Gastrocnemius medialis (tissue), 4 donors: ENCODE measurements around the gene DBF4B.

Experiments used
- CTCF ChIP-seq, 5 experiments: fragments of 450-650 bp in 3 of 5; fragments of 200-600 bp in 2 of 5; sonication (generic) in 2 of 5; IDR thresholded peaks in 4 of 5; conservative IDR thresholded peaks in 1 of 5; 1 replicate in 4 of 5; 2 replicates in 1 of 5; pipeline ENCODE4 v1.5.1; 2016 to 2019; ENCODE audit warnings: antibody characterized with exemption in 5 of 5, mild to moderate bottlenecking in 3 of 5, moderate library complexity in 3 of 5
- POLR2A ChIP-seq, 2 donors: fragments of 450-650 bp; IDR thresholded peaks; one replicate each; pipeline ENCODE4 v1.6.1; 2017; ENCODE audit warnings: antibody characterized with exemption in 2 of 2, mild to moderate bottlenecking in 2 of 2, moderate library complexity in 2 of 2

DNA sequence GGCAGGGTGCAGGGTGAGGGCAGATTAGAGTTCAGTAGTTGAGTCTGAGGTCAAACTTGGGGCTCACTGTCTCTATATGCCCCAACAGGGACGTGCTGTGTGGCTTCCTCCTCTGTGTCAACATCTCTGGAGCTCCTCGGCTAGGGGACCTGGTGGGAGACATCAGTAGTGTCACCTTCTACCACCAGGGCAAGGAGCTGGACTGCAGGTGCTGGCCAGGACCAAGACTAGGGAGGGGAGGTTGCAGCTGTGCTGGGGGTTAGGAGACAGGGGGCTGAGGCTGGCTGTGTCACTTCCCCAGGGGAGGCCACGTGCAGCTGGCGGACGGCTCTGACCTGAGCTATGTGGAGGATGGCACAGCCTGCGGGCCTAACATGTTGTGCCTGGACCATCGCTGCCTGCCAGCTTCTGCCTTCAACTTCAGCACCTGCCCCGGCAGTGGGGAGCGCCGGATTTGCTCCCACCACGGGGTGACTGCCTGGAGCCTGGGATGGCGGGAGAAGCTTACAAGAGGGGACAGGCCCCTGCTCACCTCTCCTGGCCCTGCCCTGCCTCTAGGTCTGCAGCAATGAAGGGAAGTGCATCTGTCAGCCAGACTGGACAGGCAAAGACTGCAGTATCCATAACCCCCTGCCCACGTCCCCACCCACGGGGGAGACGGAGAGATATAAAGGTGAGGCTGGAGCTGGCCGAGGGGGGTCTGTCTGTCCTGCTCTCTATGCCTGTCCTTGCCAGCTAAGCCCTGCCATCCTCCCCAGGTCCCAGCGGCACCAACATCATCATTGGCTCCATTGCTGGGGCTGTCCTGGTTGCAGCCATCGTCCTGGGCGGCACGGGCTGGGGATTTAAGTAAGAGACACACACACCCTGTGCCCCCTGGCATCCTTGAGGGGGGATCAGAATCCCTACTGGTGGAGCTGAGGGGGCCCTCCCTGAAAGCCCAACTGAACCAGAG, 69.2 kb downstream of the DBF4B start:
- TF ChIP-seq CTCF (IDR thresholded peaks at IDR 0.05 in 4 of 5, conservative IDR thresholded peaks at IDR 0.05 in 1 of 5) (no peak), POLR2A (IDR thresholded peaks at IDR 0.05) (no peak)
